ENCODE data around the gene THSD4.

GRCh38 chr15:71705151-71705550, 589.9 kb downstream of the THSD4 start:
- TF ChIP-seq ELK1 (IDR thresholded peaks at IDR 0.05; ENCODE audit: borderline replicate concordance, low read depth, low read length), result no peak
- no peak for TF ChIP-seq CTCF (conservative IDR thresholded peaks at IDR 0.05; ENCODE audit: low read depth, low read length)
- TF ChIP-seq RAD21 (IDR thresholded peaks at IDR 0.05; ENCODE audit: low read length), result no peak
- no peak for TF ChIP-seq POLR2A (IDR thresholded peaks at IDR 0.05; ENCODE audit: low read depth, low read length)
- no peak for TF ChIP-seq RCOR1 (IDR thresholded peaks at IDR 0.05; ENCODE audit: insufficient replicate concordance, low read length)

Data from IMR-90 (cell line).